Cardiac fibroblast (primary cell): ENCODE data around the gene HAO1.
A peak's percentile ranks its signal among the peaks of the same experiment; 100 is the strongest.

Source experiments
- DNase-seq, 2 donors: peaks; one replicate each; pipeline versions ENCODE4 v3.0.0 to v3.0.0-alpha.2; 2010; ENCODE audit warnings: low read depth in 2 of 2
- H3K4me3 ChIP-seq, 2 donors: replicated peaks in 1 of 2; 1 replicate in 1 of 2; 2 replicates in 1 of 2; pipeline ENCODE4 v1.5.1; 2011; ENCODE audit warnings: low read depth in 2 of 2, low read length in 2 of 2, mild to moderate bottlenecking in 2 of 2, moderate library complexity in 1 of 2
- CTCF ChIP-seq: IDR thresholded peaks from one replicate; pipeline ENCODE4 v1.5.1; 2011; ENCODE audit warnings: low read depth, mild to moderate bottlenecking, low read length, inconsistent platforms

The HAO1 gene

GRCh38 chr20:7908905-7909304 is 31.4 kb downstream of the HAO1 start:
- no peak for TF ChIP-seq CTCF
- no peak overlapping the region for H3K4me3 ChIP-seq
- DNase-seq: no peak

GRCh38 chr20:7903429-7903828 is 36.8 kb downstream of the HAO1 start:
- TF ChIP-seq CTCF: no peak
- H3K4me3 ChIP-seq: no peak overlapping the region
- DNase-seq: no peak

- no peak overlapping the region for H3K4me3 ChIP-seq
- no peak for TF ChIP-seq CTCF
- no peak for DNase-seq
Observed at GRCh38 chr20:7902879-7903278, 37.4 kb downstream of the HAO1 start.

GRCh38 chr20:7897781-7898364 is 42.4 kb downstream of the HAO1 start:
- no peak for TF ChIP-seq CTCF
- DNase-seq: no peak
- no peak overlapping the region for H3K4me3 ChIP-seq

GRCh38 chr20:7893014-7893730 is 47.1 kb downstream of the HAO1 start:
- no peak for TF ChIP-seq CTCF
- no peak overlapping the region for H3K4me3 ChIP-seq
- peak in 1 of 2 donors; percentile 7 for DNase-seq

GRCh38 chr20:7891705-7892104 is 48.6 kb downstream of the HAO1 start:
- H3K4me3 ChIP-seq: no peak overlapping the region
- TF ChIP-seq CTCF: no peak
- no peak for DNase-seq
